HCT116 (cell line): ENCODE results near the gene SYT9. TPM values are rescaled to one million over a fixed set of nuclear protein-coding genes. Genes with fewer than 3 reads are reported as not detected.

Experiments
- ATAC-seq: fragments of 200-7000 bp; cut with Tn5 transposase; 2 replicates; pipeline ENCODE4 v1.9.1; 2020; ENCODE audit warnings: mild to moderate bottlenecking, moderate library complexity
- BruUV-seq: library from RNA; stranded (reverse); fragments of 400-500 nt; replicated peaks from 2 replicates; lab custom pipeline; 2021; lab: Mats Ljungman, UMichigan
- CTCF ChIA-PET: fragments of 300-600 bp; sonication (Branson Sonifier 250); formaldehyde crosslinking; loops from one replicate; lab custom pipeline; 2021; ENCODE audit warnings: antibody characterized with exemption; lab: Charles Lee
- POLR2A ChIA-PET: fragments of 300-600, 350-600 bp; sonication (Branson Sonifier 250); formaldehyde crosslinking; loops from one replicate; lab custom pipeline; 2021; ENCODE audit warnings: antibody characterized with exemption; lab: Charles Lee
- RAD21 ChIA-PET, 2 experiments: fragments of 300-600 bp; sonication (Branson Sonifier 250); formaldehyde crosslinking; loops; one replicate each; lab custom pipeline; 2023; ENCODE audit warnings: low total read pairs in 2 of 2; ENCODE audit not compliant: uncharacterized antibody in 2 of 2, unreplicated experiment in 2 of 2, low non-redundant PET in 1 of 2; lab: Charles Lee
- DNase-seq: peaks from one replicate; pipeline ENCODE4 v3.0.0-alpha.2; 2010; ENCODE audit warnings: low read depth, low spot score
- H2AFZ ChIP-seq: fragments of 200-600 bp; shearing (Covaris generic), sonication (generic); 2 replicates; pipeline ENCODE4 v1.6.1; 2017; ENCODE audit warnings: low read depth, mixed run types, mixed read lengths, antibody characterized with exemption, low read length; ENCODE audit not compliant: poor library complexity, severe bottlenecking
- H3K27ac ChIP-seq: 2 replicates; pipeline ENCODE4 v1.5.1; 2012; ENCODE audit warnings: low read depth, low read length
- H3K27me3 ChIP-seq: fragments of 200-600 bp; sonication (generic); 2 replicates; pipeline ENCODE4 v1.6.1; 2016; ENCODE audit warnings: mixed run types, low read length, mixed read lengths; ENCODE audit not compliant: insufficient read depth
- H3K36me3 ChIP-seq, 2 experiments: fragments of 200-500 bp in 1 of 2; fragments of 200-600 bp in 1 of 2; sonication (Bioruptor generic) in 1 of 2; sonication (generic) in 1 of 2; 2 replicates each; pipeline versions ENCODE4 v1.5.1 to v1.6.1; 2014 to 2016; ENCODE audit warnings: low read length in 2 of 2, inconsistent platforms in 1 of 2, mixed read lengths in 1 of 2, mixed run types in 1 of 2; ENCODE audit not compliant: insufficient read depth in 2 of 2, control insufficient read depth in 1 of 2
- H3K4me1 ChIP-seq, 2 experiments: fragments of 200-600 bp in 1 of 2; sonication (generic) in 1 of 2; 2 replicates each; pipeline versions ENCODE4 v1.5.1 to v1.6.1; 2012 to 2017; ENCODE audit warnings: low read length in 2 of 2, inconsistent platforms in 1 of 2, mild to moderate bottlenecking in 1 of 2, mixed read lengths in 1 of 2, mixed run types in 1 of 2, moderate library complexity in 1 of 2; ENCODE audit not compliant: insufficient read depth in 2 of 2, control insufficient read depth in 1 of 2
- H3K4me2 ChIP-seq: fragments of 200-600 bp; sonication (generic); 2 replicates; pipeline ENCODE4 v1.6.1; 2017; ENCODE audit warnings: mixed run types, low read length, mixed read lengths
- H3K4me3 ChIP-seq, 2 experiments: fragments of 200-600 bp in 1 of 2; sonication (generic) in 1 of 2; replicated peaks in 1 of 2; 2 replicates each; pipeline ENCODE4 v1.5.1; 2011 to 2016; ENCODE audit warnings: low read length in 2 of 2, control low read depth in 1 of 2, low read depth in 1 of 2, mild to moderate bottlenecking in 1 of 2, mixed read lengths in 1 of 2, mixed run types in 1 of 2
- H3K79me2 ChIP-seq: fragments of 200-600 bp; sonication (generic); 2 replicates; pipeline ENCODE4 v1.6.1; 2017; ENCODE audit warnings: mild to moderate bottlenecking, mixed run types, low read length, moderate library complexity, mixed read lengths; ENCODE audit not compliant: insufficient read depth
- H3K9ac ChIP-seq: fragments of 200-600 bp; sonication (generic); 2 replicates; pipeline ENCODE4 v1.6.1; 2016; ENCODE audit warnings: low read length, mixed read lengths
- H3K9me2 ChIP-seq: fragments of 200-600 bp; sonication (generic), shearing (Covaris generic); 2 replicates; pipeline ENCODE4 v1.6.1; 2017; ENCODE audit warnings: mixed run types, mild to moderate bottlenecking, moderate library complexity; ENCODE audit not compliant: insufficient read depth
- H3K9me3 ChIP-seq, 2 experiments: fragments of 200-500 bp in 1 of 2; fragments of 200-600 bp in 1 of 2; sonication (Bioruptor generic) in 1 of 2; sonication (generic) in 1 of 2; 2 replicates each; pipeline ENCODE4 v1.6.1; 2014 to 2017; ENCODE audit warnings: low read length in 2 of 2, mixed read lengths in 2 of 2, inconsistent platforms in 1 of 2, low read depth in 1 of 2, mild to moderate bottlenecking in 1 of 2, mixed run types in 1 of 2, moderate library complexity in 1 of 2; ENCODE audit not compliant: control insufficient read depth in 1 of 2, insufficient read depth in 1 of 2
- H4K20me1 ChIP-seq: fragments of 200-600 bp; sonication (generic), shearing (Covaris generic); 2 replicates; pipeline ENCODE4 v1.6.1; 2017; ENCODE audit warnings: mixed run types, mild to moderate bottlenecking, moderate library complexity; ENCODE audit not compliant: insufficient read depth
- ATF3 ChIP-seq: IDR thresholded peaks from 2 replicates; pipeline ENCODE4 v1.6.1; 2012
- CBX3 ChIP-seq: IDR thresholded peaks from 2 replicates; pipeline ENCODE4 v1.6.1; 2012; ENCODE audit warnings: low read depth
- CEBPB ChIP-seq: IDR thresholded peaks from 2 replicates; pipeline ENCODE4 v1.6.1; 2012; ENCODE audit warnings: low read depth
- EGR1 ChIP-seq: IDR thresholded peaks from 2 replicates; pipeline ENCODE4 v1.6.1; 2012; ENCODE audit warnings: low read depth
- ELF1 ChIP-seq: IDR thresholded peaks from 2 replicates; pipeline ENCODE4 v1.6.1; 2012; ENCODE audit warnings: low read depth, borderline replicate concordance
- EZH2phosphoT487 ChIP-seq: fragments of 200-600 bp; IDR thresholded peaks from 2 replicates; pipeline ENCODE4 v1.6.1; 2018; ENCODE audit warnings: antibody characterized with exemption, borderline replicate concordance
- FOSL1 ChIP-seq: IDR thresholded peaks from 2 replicates; pipeline ENCODE4 v1.6.1; 2012; ENCODE audit warnings: low read depth
- MAX ChIP-seq: IDR thresholded peaks from 2 replicates; pipeline ENCODE4 v1.6.1; 2012
- POLR2A ChIP-seq: IDR thresholded peaks from 2 replicates; pipeline ENCODE4 v1.7.0; 2011; ENCODE audit warnings: borderline replicate concordance; ENCODE audit not compliant: insufficient read depth, insufficient read length; ENCODE audit errors: extremely low read depth
- POLR2AphosphoS5 ChIP-seq: IDR thresholded peaks from 2 replicates; pipeline ENCODE4 v1.6.1; 2011; ENCODE audit warnings: mild to moderate bottlenecking, low read depth, low read length, moderate library complexity
- RAD21 ChIP-seq: IDR thresholded peaks from 2 replicates; pipeline ENCODE4 v1.6.1; 2012; ENCODE audit warnings: low read depth, mild to moderate bottlenecking
- REST ChIP-seq: IDR thresholded peaks from 2 replicates; pipeline ENCODE4 v1.6.1; 2012; ENCODE audit warnings: low read depth
- SIN3A ChIP-seq: IDR thresholded peaks from 2 replicates; pipeline ENCODE4 v1.6.1; 2012; ENCODE audit warnings: low read depth
- SP1 ChIP-seq: IDR thresholded peaks from 2 replicates; pipeline ENCODE4 v1.6.1; 2012; ENCODE audit warnings: low read depth
- SRF ChIP-seq: IDR thresholded peaks from 2 replicates; pipeline ENCODE4 v1.6.1; 2012; ENCODE audit warnings: low read depth
- TCF7L2 ChIP-seq: IDR thresholded peaks from 2 replicates; pipeline ENCODE4 v1.7.0; 2011; ENCODE audit warnings: borderline replicate concordance, inconsistent platforms; ENCODE audit not compliant: insufficient read depth, insufficient read length; ENCODE audit errors: extremely low read depth
- YY1 ChIP-seq: IDR thresholded peaks from 2 replicates; pipeline ENCODE4 v1.6.1; 2011; ENCODE audit warnings: low read length, low read depth, moderate library complexity, mild to moderate bottlenecking; ENCODE audit not compliant: insufficient replicate concordance; ENCODE audit errors: extremely low read depth
- ZBTB33 ChIP-seq: IDR thresholded peaks from 2 replicates; pipeline ENCODE4 v1.6.1; 2011; ENCODE audit warnings: mild to moderate bottlenecking, low read length, moderate library complexity; ENCODE audit not compliant: insufficient replicate concordance; ENCODE audit errors: extremely low read depth
- ZFX ChIP-seq: fragments of 450-650 bp; IDR thresholded peaks from 2 replicates; pipeline ENCODE4 v1.6.1; 2017
- ZNF274 ChIP-seq: fragments of 200-500 bp; sonication (Bioruptor generic); IDR thresholded peaks from 2 replicates; pipeline ENCODE4 v1.6.1; 2014; ENCODE audit warnings: mild to moderate bottlenecking, low read depth, low read length, inconsistent platforms
- intact Hi-C: fragments of 100-400 bp; cut with micrococcal nuclease; formaldehyde crosslinking; loops from 2 replicates; pipeline ENCODE4 v1.10.0; 2022
- total RNA-seq: library from RNA; stranded (reverse); gene quantifications from one replicate; pipeline ENCODE4 v1.2.1, GENCODE V29; 2021; ENCODE audit not compliant: unreplicated experiment

The SYT9 gene
- total RNA-seq, 1 experiment from 2014 or later, result not detected

GRCh38 chr11:7430496-7430895 lies 178.8 kb downstream of the SYT9 start:
- H3K4me2 ChIP-seq, result no peak overlapping the region
- no peaks in the 10 kb centered on the region for H3K9me2 ChIP-seq
- no peak for ATAC-seq
- H3K27ac ChIP-seq, result no peak overlapping the region
- intact Hi-C loops, result no loop called here
- no peak overlapping the region for H2AFZ ChIP-seq
- H3K27me3 ChIP-seq, result peaks cover 35% of the 10 kb centered on the region
- H4K20me1 ChIP-seq, result no peaks in the 10 kb centered on the region
- RAD21 ChIA-PET, result no interaction called here
- no peak overlapping the region for H3K4me3 ChIP-seq
- POLR2A ChIA-PET, result no interaction called here
- H3K79me2 ChIP-seq, result no peaks in the 10 kb centered on the region
- H3K9ac ChIP-seq, result no peak overlapping the region
- H3K4me1 ChIP-seq, result no peaks in the 10 kb centered on the region
- TF ChIP-seq ZNF274 (no peak), REST (no peak), SIN3A (no peak), SRF (no peak), POLR2AphosphoS5 (no peak), FOSL1 (no peak), ZBTB33 (no peak), EGR1 (no peak), ZFX (no peak), ELF1 (no peak), MAX (no peak), TCF7L2 (no peak), ATF3 (no peak), EZH2phosphoT487 (no peak), POLR2A (no peak), CBX3 (no peak), YY1 (no peak), SP1 (no peak), CEBPB (no peak), RAD21 (no peak)
- TF ChIP-seq, all 23 proteins: peak for 0
- BruUV-seq, result no TSS peak
- DNase-seq, result no peak
- Histone ChIP-seq H3K36me3 (no peaks in the 10 kb centered on the region), H3K9me3 (no peaks in the 10 kb centered on the region)
- CTCF ChIA-PET, result no interaction called here
